SK-N-SH (cell line): ENCODE measurements around the gene SHISAL1. TPM values are rescaled to one million over a fixed set of nuclear protein-coding genes. Genes with fewer than 3 reads are reported as not detected.

Experiments
- CTCF ChIA-PET: fragments of 300-600, 350-600 bp; formaldehyde crosslinking; extraction: SDS; loops from one replicate; lab custom pipeline; 2021; lab: Yijun Ruan, JAX
- POLR2A ChIA-PET: fragments of 350-600 bp; sonication (Branson Sonifier 250); formaldehyde crosslinking; extraction: SDS; loops from one replicate; lab custom pipeline; 2020; ENCODE audit warnings: antibody characterized with exemption, inconsistent platforms; lab: Yijun Ruan, JAX
- DNase-seq: peaks from one replicate; pipeline ENCODE4 v3.0.0; 2012
- H2AFZ ChIP-seq: fragments of 200-600 bp; sonication (generic); 2 replicates; pipeline ENCODE4 v1.8.1; 2016; ENCODE audit warnings: antibody characterized with exemption, mild to moderate bottlenecking, low read depth
- H3F3A ChIP-seq: fragments of 200-600 bp; sonication (generic); replicated peaks from 2 replicates; pipeline ENCODE3; 2016; ENCODE audit warnings: antibody characterized with exemption, mild to moderate bottlenecking; ENCODE audit not compliant: insufficient read depth
- H3K27ac ChIP-seq, 2 experiments: fragments of 200-500 bp in 1 of 2; fragments of 200-600 bp in 1 of 2; sonication (Bioruptor generic) in 1 of 2; sonication (generic), shearing (Covaris generic) in 1 of 2; 2 replicates each; pipeline versions ENCODE4 v1.5.1 to v1.6.1; 2014 to 2016; ENCODE audit warnings: low read depth in 2 of 2, inconsistent platforms in 1 of 2, low read length in 1 of 2, mild to moderate bottlenecking in 1 of 2, mixed read lengths in 1 of 2
- H3K27me3 ChIP-seq: fragments of 200-600 bp; sonication (generic), shearing (Covaris generic); 2 replicates; pipeline ENCODE4 v1.6.1; 2016; ENCODE audit warnings: mixed run types; ENCODE audit not compliant: insufficient read depth
- H3K36me3 ChIP-seq, 2 experiments: fragments of 200-500 bp in 1 of 2; fragments of 200-600 bp in 1 of 2; sonication (Bioruptor generic) in 1 of 2; sonication (generic) in 1 of 2; replicated peaks in 1 of 2; 2 replicates each; pipeline versions ENCODE3 to v1.5.1; 2014 to 2016; ENCODE audit warnings: low read length in 1 of 2, mild to moderate bottlenecking in 1 of 2; ENCODE audit not compliant: insufficient read depth in 2 of 2, control insufficient read depth in 1 of 2
- H3K4me1 ChIP-seq, 2 experiments: fragments of 200-500 bp in 1 of 2; fragments of 200-600 bp in 1 of 2; sonication (Bioruptor generic) in 1 of 2; sonication (generic), shearing (Covaris generic) in 1 of 2; 2 replicates each; pipeline versions ENCODE4 v1.5.1 to v1.6.1; 2014 to 2016; ENCODE audit warnings: low read depth in 1 of 2, low read length in 1 of 2, mixed run types in 1 of 2; ENCODE audit not compliant: insufficient read depth in 2 of 2, control insufficient read depth in 1 of 2
- H3K4me2 ChIP-seq: fragments of 200-600 bp; sonication (generic), shearing (Covaris generic); 2 replicates; pipeline ENCODE4 v1.6.1; 2017; ENCODE audit warnings: mixed run types
- H3K4me3 ChIP-seq, 2 experiments: fragments of 200-500 bp in 1 of 2; fragments of 200-600 bp in 1 of 2; sonication (Bioruptor generic) in 1 of 2; sonication (generic), shearing (Covaris generic) in 1 of 2; 2 replicates each; pipeline versions ENCODE4 v1.5.1 to v1.8.1; 2014 to 2016; ENCODE audit warnings: low read depth in 2 of 2, inconsistent platforms in 1 of 2, low read length in 1 of 2, mild to moderate bottlenecking in 1 of 2, mixed read lengths in 1 of 2, moderate library complexity in 1 of 2
- H3K79me2 ChIP-seq: fragments of 200-600 bp; sonication (generic); 2 replicates; pipeline ENCODE4 v1.8.1; 2017; ENCODE audit warnings: mild to moderate bottlenecking; ENCODE audit not compliant: insufficient read depth
- H3K9ac ChIP-seq: fragments of 200-600 bp; sonication (generic); 2 replicates; pipeline ENCODE4 v1.6.1; 2017; ENCODE audit warnings: mixed run types
- H3K9me2 ChIP-seq: fragments of 200-600 bp; sonication (generic); 2 replicates; pipeline ENCODE4 v1.6.1; 2017; ENCODE audit warnings: mixed run types
- H3K9me3 ChIP-seq: fragments of 200-600 bp; sonication (generic); 2 replicates; pipeline ENCODE4 v1.6.1; 2017; ENCODE audit warnings: mixed run types, mild to moderate bottlenecking, moderate library complexity
- H4K20me1 ChIP-seq: fragments of 200-600 bp; sonication (generic); 2 replicates; pipeline ENCODE4 v1.6.1; 2017; ENCODE audit warnings: mild to moderate bottlenecking, mixed run types; ENCODE audit not compliant: insufficient read depth
- EZH2phosphoT487 ChIP-seq: fragments of 200-600 bp; sonication (generic); IDR thresholded peaks from 2 replicates; pipeline ENCODE4 v1.6.1; 2017; ENCODE audit warnings: low read depth, mixed run types, mild to moderate bottlenecking, antibody characterized with exemption, moderate library complexity, borderline replicate concordance
- FOXJ3 ChIP-seq: sonication (generic); formaldehyde crosslinking; IDR thresholded peaks from 2 replicates; pipeline ENCODE4 v1.5.1; 2020; ENCODE audit warnings: mild to moderate bottlenecking, missing genetic modification reagents
- GABPA ChIP-seq: IDR thresholded peaks from 2 replicates; pipeline ENCODE4 v1.4.0; 2012; ENCODE audit warnings: low read depth, mild to moderate bottlenecking
- GATA2 ChIP-seq: sonication (generic); formaldehyde crosslinking; IDR thresholded peaks from 2 replicates; pipeline ENCODE4 v1.5.0; 2020; ENCODE audit warnings: mild to moderate bottlenecking, missing genetic modification reagents
- JUND ChIP-seq: IDR thresholded peaks from 2 replicates; pipeline ENCODE4 v1.4.0; 2012
- MAX ChIP-seq: IDR thresholded peaks from 2 replicates; pipeline ENCODE4 v1.4.0; 2012; ENCODE audit warnings: low read depth
- MEF2A ChIP-seq: IDR thresholded peaks from 2 replicates; pipeline ENCODE4 v1.4.0; 2012; ENCODE audit warnings: low read depth, borderline replicate concordance
- POLR2AphosphoS5 ChIP-seq: IDR thresholded peaks from 2 replicates; pipeline ENCODE4 v1.6.1; 2012; ENCODE audit warnings: low read depth, low read length
- RFX5 ChIP-seq: IDR thresholded peaks from 2 replicates; pipeline ENCODE4 v1.6.1; 2012; ENCODE audit warnings: mild to moderate bottlenecking, improper control_type of control experiment, low read length
- RXRA ChIP-seq: IDR thresholded peaks from 2 replicates; pipeline ENCODE4 v1.4.0; 2012; ENCODE audit warnings: low read depth, mild to moderate bottlenecking, borderline replicate concordance
- SMC3 ChIP-seq: IDR thresholded peaks from 2 replicates; pipeline ENCODE4 v1.6.1; 2012; ENCODE audit warnings: low read depth, low read length, improper control_type of control experiment
- TAF1 ChIP-seq: IDR thresholded peaks from 2 replicates; pipeline ENCODE4 v1.6.1; 2012; ENCODE audit warnings: low read depth, mild to moderate bottlenecking, low read length, moderate library complexity, borderline replicate concordance
- USF1 ChIP-seq: IDR thresholded peaks from 2 replicates; pipeline ENCODE4 v1.4.0; 2012; ENCODE audit warnings: low read depth, borderline replicate concordance
- YY1 ChIP-seq: IDR thresholded peaks from 2 replicates; pipeline ENCODE4 v1.4.0; 2012; ENCODE audit warnings: low read depth, mild to moderate bottlenecking
- WGBS: methylation state at CpG from one replicate; pipeline ENCODE4 v1.1.6; 2017; ENCODE audit warnings: low lambda C conversion rate; 5-methylcytosine and 5-hydroxymethylcytosine counted together
- polyA plus RNA-seq, 3 experiments: library from polyadenylated mRNA; depleted of rRNA; stranded (reverse); fragments of >200 nt; gene quantifications; 2 replicates each; pipeline ENCODE4 v1.2.3, GENCODE V29; 2012
- TF ChIP-seq, protein P1 (sequence below): IDR thresholded peaks from 2 replicates; pipeline ENCODE4 v1.4.0; 2012; ENCODE audit warnings: low read depth, borderline replicate concordance

Gene SHISAL1
- polyA plus RNA-seq, 1 of the 3 experiments (the other 2 are of a cell fraction), result 0.10 TPM

DNA sequence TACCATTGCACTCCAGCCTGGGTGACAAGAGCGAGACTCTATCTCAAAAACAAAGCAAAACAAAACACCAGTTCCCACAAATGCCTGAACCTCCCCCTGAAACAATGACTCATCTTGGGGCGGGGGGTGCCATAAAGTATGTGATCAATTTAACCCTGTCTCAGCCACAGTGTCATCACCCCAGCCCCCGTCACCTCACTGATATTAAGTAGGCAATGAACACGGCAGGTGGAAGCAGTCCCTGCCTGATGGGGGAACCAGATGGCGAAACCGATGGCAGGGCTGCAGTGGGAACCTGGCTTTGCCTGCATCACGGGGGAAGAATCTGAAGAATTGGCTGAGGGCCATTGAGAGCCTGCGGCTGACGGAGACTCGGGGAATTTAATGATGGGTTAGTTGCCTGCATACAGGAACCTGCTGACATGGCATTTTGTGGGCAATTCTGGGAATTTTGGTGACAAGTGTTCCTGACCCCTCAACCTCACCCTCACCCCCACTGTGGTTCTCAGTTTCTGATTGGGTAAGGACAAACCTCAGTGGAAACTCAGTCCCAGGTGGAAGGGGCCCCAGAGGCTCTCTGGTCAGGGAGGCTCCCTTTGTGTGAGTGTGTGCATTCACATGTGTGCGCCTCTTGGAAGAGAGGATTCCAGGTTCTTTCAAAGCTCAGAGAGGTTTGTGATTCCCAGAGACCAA is 39.1 kb upstream of the SHISAL1 start (continued):
- TF ChIP-seq MAX, result peak; percentile 42; the same call in 1 of the 2 replicates
- no peak for TF ChIP-seq GABPA
- TF ChIP-seq MEF2A, result no peak
- TF ChIP-seq RFX5, result no peak
- TF ChIP-seq JUND, result peak; percentile 40; the same call in 1 of the 2 replicates
- TF ChIP-seq FOXJ3 (CRISPR knock-in tag), result no peak
- TF ChIP-seq USF1, result no peak
- TF ChIP-seq GATA2 (CRISPR knock-in tag), result no peak
- TF ChIP-seq, protein P1, sequence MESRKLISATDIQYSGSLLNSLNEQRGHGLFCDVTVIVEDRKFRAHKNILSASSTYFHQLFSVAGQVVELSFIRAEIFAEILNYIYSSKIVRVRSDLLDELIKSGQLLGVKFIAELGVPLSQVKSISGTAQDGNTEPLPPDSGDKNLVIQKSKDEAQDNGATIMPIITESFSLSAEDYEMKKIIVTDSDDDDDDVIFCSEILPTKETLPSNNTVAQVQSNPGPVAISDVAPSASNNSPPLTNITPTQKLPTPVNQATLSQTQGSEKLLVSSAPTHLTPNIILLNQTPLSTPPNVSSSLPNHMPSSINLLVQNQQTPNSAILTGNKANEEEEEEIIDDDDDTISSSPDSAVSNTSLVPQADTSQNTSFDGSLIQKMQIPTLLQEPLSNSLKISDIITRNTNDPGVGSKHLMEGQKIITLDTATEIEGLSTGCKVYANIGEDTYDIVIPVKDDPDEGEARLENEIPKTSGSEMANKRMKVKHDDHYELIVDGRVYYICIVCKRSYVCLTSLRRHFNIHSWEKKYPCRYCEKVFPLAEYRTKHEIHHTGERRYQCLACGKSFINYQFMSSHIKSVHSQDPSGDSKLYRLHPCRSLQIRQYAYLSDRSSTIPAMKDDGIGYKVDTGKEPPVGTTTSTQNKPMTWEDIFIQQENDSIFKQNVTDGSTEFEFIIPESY, result no peak

DNA sequence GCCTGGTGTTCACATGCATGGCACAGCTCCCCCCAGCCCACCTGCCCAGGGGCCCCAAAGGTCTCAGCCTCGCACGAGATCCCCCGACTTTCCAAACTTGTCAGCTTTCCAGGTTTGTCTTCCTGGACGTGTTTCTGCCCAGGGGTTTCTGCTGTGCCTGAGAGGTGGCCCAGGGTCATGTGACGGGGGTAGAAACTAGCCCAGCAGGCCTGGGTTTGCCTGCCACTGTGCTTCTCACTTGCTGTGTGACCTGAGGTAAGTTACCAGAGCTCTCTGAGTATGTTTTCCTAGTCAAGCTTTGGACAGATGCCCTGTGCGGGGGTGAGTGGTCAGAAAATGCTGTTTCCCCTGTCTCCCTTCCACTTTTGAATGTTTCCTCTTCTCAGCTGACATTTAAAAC is 38.3 kb upstream of the SHISAL1 start:
- H3K27me3 ChIP-seq, result no peaks in the 10 kb centered on the region
- no peak overlapping the region for H3K9ac ChIP-seq
- H3K27ac ChIP-seq, result peak overlapping the region in 1 of 2 experiments; percentile 49; a peak in 2 of 4 replicates
- POLR2A ChIA-PET, result no interaction called here
- no peaks in the 10 kb centered on the region for H3K79me2 ChIP-seq
- no peaks in the 10 kb centered on the region for H3K36me3 ChIP-seq
- no peak overlapping the region; a peak in 1 of 4 replicates for H3K4me3 ChIP-seq
- H3K4me1 ChIP-seq, result peaks cover 3 to 23% of the 10 kb centered on the region in 2 experiments; a peak in 1 of 4 replicates
- H3F3A ChIP-seq, result peaks cover 4% of the 10 kb centered on the region
- no peak for TF ChIP-seq EZH2phosphoT487
- no peak for TF ChIP-seq USF1
- no peak for TF ChIP-seq TAF1
- no peak for TF ChIP-seq POLR2AphosphoS5
- TF ChIP-seq SMC3, result no peak
- TF ChIP-seq MEF2A, result no peak
- TF ChIP-seq RXRA, result no peak
- TF ChIP-seq YY1, result no peak
- TF ChIP-seq, all 33 proteins: peak for 0
- Histone ChIP-seq H4K20me1 (no peaks in the 10 kb centered on the region), H3K9me2 (no peaks in the 10 kb centered on the region), H2AFZ (no peak overlapping the region), H3K9me3 (no peaks in the 10 kb centered on the region), H3K4me2 (peak overlapping the region; percentile 59)
- DNase-seq, result no peak
- 71% methylated on average over 6 of the region's 6 CpGs for WGBS
- CTCF ChIA-PET, result no interaction called here
